ENCODE measurements around the gene TUNAR.

- TF ChIP-seq CTCF (IDR thresholded peaks at IDR 0.05 in 8 of 11, conservative IDR thresholded peaks at IDR 0.05 in 3 of 11) (no peak), POLR2A (IDR thresholded peaks at IDR 0.05) (no peak)
Observed at GRCh38 chr14:95944462-95944861, 67.8 kb downstream of the TUNAR start.

Measured in spleen (tissue), 7 donors.